H1 (cell line): ENCODE measurements around the gene PNRC2. TPM values are rescaled to one million over a fixed set of nuclear protein-coding genes. Genes with fewer than 3 reads are reported as not detected.
A peak's percentile ranks its signal among the peaks of the same experiment; 100 is the strongest.

Source experiments
- BCL11A ChIP-seq, 2 experiments: IDR thresholded peaks; one replicate each; pipeline ENCODE4 v1.6.1; 2011; ENCODE audit warnings: low read depth in 2 of 2, low read length in 2 of 2, mild to moderate bottlenecking in 2 of 2
- CHD7 ChIP-seq: fragments of 300-600 bp; sonication (generic); IDR thresholded peaks from 2 replicates; pipeline ENCODE4 v1.7.1; 2012; ENCODE audit warnings: low read length, moderate library complexity, mild to moderate bottlenecking, inconsistent platforms; ENCODE audit not compliant: insufficient replicate concordance
- E2F6 ChIP-seq: IDR thresholded peaks from 2 replicates; pipeline ENCODE4 v1.6.1; 2012; ENCODE audit warnings: inconsistent platforms
- GTF2F1 ChIP-seq: IDR thresholded peaks from 2 replicates; pipeline ENCODE4 v1.6.1; 2012; ENCODE audit warnings: low read depth, low read length, improper control_type of control experiment, borderline replicate concordance
- RFX5 ChIP-seq: IDR thresholded peaks from 2 replicates; pipeline ENCODE4 v1.6.1; 2011; ENCODE audit warnings: low read depth, low read length, improper control_type of control experiment, borderline replicate concordance
- polyA plus RNA-seq, 7 experiments: library from polyadenylated mRNA; depleted of rRNA in 3 of 7; stranded (reverse) in 5 of 7; unstranded in 2 of 7; fragments of >200 nt in 5 of 7; fragments of 200-250 nt in 2 of 7; gene quantifications; 1 replicate in 5 of 7; 2 replicates in 1 of 7; 4 replicates in 1 of 7; pipeline versions ENCODE4 v1.2.1 to v1.2.3, GENCODE V29; 2011 to 2013; ENCODE audit warnings: missing spikeins in 2 of 7, mixed read lengths in 2 of 7
- total RNA-seq: library from RNA; stranded (reverse); fragmentation: NEBNext Ultra II Directional; extraction: Animal tissue kit (Norgen Biotek cat#: 25700); gene quantifications from 2 replicates; pipeline ENCODE4 v1.2.1, GENCODE V29; 2021

PNRC2 gene
- total and polyA plus RNA-seq, 2 of the 8 experiments (the other 6 are each of a cell fraction or from before 2014, with no cell fraction given), result 57.5 to 147 TPM

- TF ChIP-seq CHD7 (no peak), RFX5 (peak; percentile 23; the same call in 1 of the 2 replicates), GTF2F1 (0 out of 2 replicates have a peak, but pooled peaks have one; percentile 60), BCL11A (IDR thresholded peaks at IDR 0.05; ENCODE audit: low read depth in 2 of 2, low read length in 2 of 2) (no peak), E2F6 (peak; percentile 97)
These were observed 20.5 kb downstream of the PNRC2 start, which contains the start of gene SRSF10 (continued) for GRCh38 chr1:23979881-23980727.
